Mesenchymal stem cell (in vitro differentiated cells and primary cell): ENCODE measurements around the gene SWSAP1.

Source experiments
- DNase-seq: peaks from one replicate; pipeline ENCODE4 v3.0.0-alpha.2; 2013
- H2AFZ ChIP-seq: one replicate; pipeline ENCODE4 v1.6.1; 2013; ENCODE audit warnings: low read depth, mild to moderate bottlenecking, control low read depth, inconsistent platforms, low read length, moderate library complexity
- H2AK5ac ChIP-seq: 2 replicates; pipeline ENCODE4 v1.6.1; 2013; ENCODE audit warnings: low read length, moderate library complexity, mild to moderate bottlenecking, inconsistent platforms; ENCODE audit not compliant: severe bottlenecking
- H2BK120ac ChIP-seq: one replicate; pipeline ENCODE4 v1.6.1; 2013; ENCODE audit warnings: low read depth, mild to moderate bottlenecking, inconsistent platforms, low read length, moderate library complexity
- H2BK12ac ChIP-seq, 2 experiments: one replicate each; pipeline ENCODE4 v1.6.1; 2013; ENCODE audit warnings: inconsistent platforms in 2 of 2, low read length in 2 of 2, mild to moderate bottlenecking in 2 of 2, moderate library complexity in 2 of 2, control low read depth in 1 of 2
- H2BK15ac ChIP-seq: one replicate; pipeline ENCODE4 v1.6.1; 2013; ENCODE audit warnings: mild to moderate bottlenecking, low read depth, inconsistent platforms; ENCODE audit not compliant: poor library complexity, severe bottlenecking
- H2BK5ac ChIP-seq: 2 replicates; pipeline ENCODE4 v1.6.1; 2013; ENCODE audit warnings: low read depth, mild to moderate bottlenecking, low read length, control low read depth, inconsistent platforms; ENCODE audit not compliant: poor library complexity, severe bottlenecking
- H3K14ac ChIP-seq, 2 experiments: one replicate each; pipeline ENCODE4 v1.6.1; 2013; ENCODE audit warnings: inconsistent platforms in 2 of 2, low read length in 2 of 2, control low read depth in 1 of 2, mild to moderate bottlenecking in 1 of 2, moderate library complexity in 1 of 2
- H3K18ac ChIP-seq, 2 experiments: one replicate each; pipeline ENCODE4 v1.6.1; 2013; ENCODE audit warnings: inconsistent platforms in 2 of 2, low read length in 2 of 2, control low read depth in 1 of 2, low read depth in 1 of 2, mild to moderate bottlenecking in 1 of 2
- H3K23ac ChIP-seq, 2 experiments: one replicate each; pipeline ENCODE4 v1.6.1; 2013; ENCODE audit warnings: inconsistent platforms in 2 of 2, low read length in 2 of 2, mild to moderate bottlenecking in 2 of 2, moderate library complexity in 2 of 2, control low read depth in 1 of 2
- H3K27ac ChIP-seq: 2 replicates; pipeline ENCODE4 v1.5.1; 2013; ENCODE audit warnings: mild to moderate bottlenecking, moderate library complexity, low read length, control low read depth, inconsistent platforms; ENCODE audit not compliant: poor library complexity, severe bottlenecking
- H3K27me3 ChIP-seq, 2 experiments: 2 replicates each; pipeline versions ENCODE4 v1.6.1 to v1.7.0; 2013; ENCODE audit warnings: low read length in 2 of 2, mild to moderate bottlenecking in 2 of 2, moderate library complexity in 2 of 2, control low read depth in 1 of 2, inconsistent platforms in 1 of 2; ENCODE audit not compliant: control insufficient read depth in 1 of 2, insufficient read depth in 1 of 2
- H3K36me3 ChIP-seq, 2 experiments: 2 replicates each; pipeline versions ENCODE4 v1.6.1 to v1.7.0; 2013; ENCODE audit warnings: low read length in 2 of 2, control low read depth in 1 of 2, inconsistent platforms in 1 of 2, low read depth in 1 of 2, mild to moderate bottlenecking in 1 of 2; ENCODE audit not compliant: insufficient read depth in 2 of 2, control insufficient read depth in 1 of 2
- H3K4ac ChIP-seq, 2 experiments: one replicate each; pipeline ENCODE4 v1.6.1; 2013; ENCODE audit warnings: inconsistent platforms in 2 of 2, low read length in 2 of 2, mild to moderate bottlenecking in 2 of 2, moderate library complexity in 2 of 2, control low read depth in 1 of 2, low read depth in 1 of 2
- H3K4me1 ChIP-seq: 2 replicates; pipeline ENCODE4 v1.6.1; 2013; ENCODE audit warnings: low read depth, low read length, control low read depth; ENCODE audit not compliant: control insufficient read depth, insufficient read depth
- H3K4me2 ChIP-seq: 2 replicates; pipeline ENCODE4 v1.6.1; 2013; ENCODE audit warnings: low read length, mild to moderate bottlenecking, inconsistent platforms; ENCODE audit not compliant: poor library complexity, severe bottlenecking
- H3K4me3 ChIP-seq, 2 experiments: 2 replicates each; pipeline versions ENCODE4 v1.5.1 to v1.7.0; 2013; ENCODE audit warnings: low read length in 2 of 2, mild to moderate bottlenecking in 2 of 2, control low read depth in 1 of 2, low read depth in 1 of 2; ENCODE audit not compliant: insufficient read depth in 1 of 2
- H3K79me1 ChIP-seq: replicated peaks from 2 replicates; pipeline ENCODE4 v1.6.1; 2013; ENCODE audit warnings: mild to moderate bottlenecking, control low read depth, low read length, inconsistent platforms; ENCODE audit not compliant: poor library complexity, severe bottlenecking
- H3K9ac ChIP-seq: 2 replicates; pipeline ENCODE4 v1.7.0; 2013; ENCODE audit warnings: mild to moderate bottlenecking, low read length, moderate library complexity
- H3K9me3 ChIP-seq: 2 replicates; pipeline ENCODE4 v1.7.0; 2013; ENCODE audit warnings: mild to moderate bottlenecking, low read length; ENCODE audit not compliant: control insufficient read depth
- H4K8ac ChIP-seq: one replicate; pipeline ENCODE4 v1.6.1; 2013; ENCODE audit warnings: inconsistent platforms, mild to moderate bottlenecking, low read length, moderate library complexity
- H4K91ac ChIP-seq: one replicate; pipeline ENCODE4 v1.6.1; 2013; ENCODE audit warnings: mild to moderate bottlenecking, low read length, inconsistent platforms
- WGBS: methylation state at CpG from one replicate; pipeline ENCODE4 v1.1.7; 2013; ENCODE audit warnings: mixed read lengths; 5-methylcytosine and 5-hydroxymethylcytosine counted together

Gene SWSAP1

DNA sequence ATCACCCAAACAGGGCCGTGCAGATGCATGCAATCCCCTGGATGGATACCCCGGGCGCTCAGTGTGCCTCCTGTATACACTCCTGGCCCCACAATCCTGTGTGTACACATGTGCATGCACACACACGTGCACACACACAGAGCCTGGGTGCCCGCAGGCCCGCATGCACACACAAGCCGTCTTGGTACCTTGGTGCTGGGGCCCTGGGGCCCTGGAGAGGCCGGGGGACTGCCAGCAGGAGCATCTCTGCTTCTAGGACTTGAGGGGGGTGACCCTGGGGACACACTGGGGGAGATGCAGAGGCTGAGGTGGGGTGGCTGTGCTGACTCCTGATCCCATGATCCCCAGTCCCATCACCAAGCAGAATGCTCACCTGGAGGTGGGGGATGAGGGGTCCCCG, 25.2 kb downstream of the SWSAP1 start:
- Histone ChIP-seq H2BK5ac (no peak overlapping the region), H3K4ac (no peak overlapping the region), H3K23ac (no peak overlapping the region), H2AFZ (no peak overlapping the region), H3K27me3 (no peaks in the 10 kb centered on the region), H3K4me3 (no peak overlapping the region), H3K36me3 (no peaks in the 10 kb centered on the region), H3K4me2 (no peak overlapping the region), H4K91ac (no peak overlapping the region), H2AK5ac (no peak overlapping the region), H3K4me1 (no peaks in the 10 kb centered on the region), H3K27ac (no peak overlapping the region), H3K18ac (no peak overlapping the region), H4K8ac (no peak overlapping the region), H2BK15ac (no peak overlapping the region), H3K79me1 (no peaks in the 10 kb centered on the region), H3K14ac (no peak overlapping the region), H2BK12ac (no peak overlapping the region), H3K9ac (no peak overlapping the region), H3K9me3 (no peaks in the 10 kb centered on the region), H2BK120ac (no peak overlapping the region)
- WGBS = 93% methylated on average over 8 of the region's 9 CpGs
- DNase-seq = no peak

- Histone ChIP-seq H2AK5ac (no peak overlapping the region), H3K9ac (no peak overlapping the region), H2BK5ac (no peak overlapping the region), H3K79me1 (no peaks in the 10 kb centered on the region), H3K9me3 (no peaks in the 10 kb centered on the region), H3K4ac (no peak overlapping the region), H3K14ac (no peak overlapping the region), H4K8ac (no peak overlapping the region), H3K4me3 (no peak overlapping the region), H2BK12ac (no peak overlapping the region), H3K23ac (no peak overlapping the region), H3K36me3 (no peaks in the 10 kb centered on the region), H3K4me1 (no peaks in the 10 kb centered on the region), H2AFZ (no peak overlapping the region), H2BK15ac (no peak overlapping the region), H3K27ac (no peak overlapping the region), H3K4me2 (no peak overlapping the region), H3K27me3 (peaks cover 0 to under 1% of the 10 kb centered on the region in 2 experiments), H3K18ac (no peak overlapping the region), H4K91ac (no peak overlapping the region), H2BK120ac (no peak overlapping the region)
- WGBS = no CpG with 5 or more reads among the region's 1 CpG
- no peak for DNase-seq
These were observed 26.3 kb downstream of the SWSAP1 start for GRCh38 chr19:11400798-11401197.

DNA sequence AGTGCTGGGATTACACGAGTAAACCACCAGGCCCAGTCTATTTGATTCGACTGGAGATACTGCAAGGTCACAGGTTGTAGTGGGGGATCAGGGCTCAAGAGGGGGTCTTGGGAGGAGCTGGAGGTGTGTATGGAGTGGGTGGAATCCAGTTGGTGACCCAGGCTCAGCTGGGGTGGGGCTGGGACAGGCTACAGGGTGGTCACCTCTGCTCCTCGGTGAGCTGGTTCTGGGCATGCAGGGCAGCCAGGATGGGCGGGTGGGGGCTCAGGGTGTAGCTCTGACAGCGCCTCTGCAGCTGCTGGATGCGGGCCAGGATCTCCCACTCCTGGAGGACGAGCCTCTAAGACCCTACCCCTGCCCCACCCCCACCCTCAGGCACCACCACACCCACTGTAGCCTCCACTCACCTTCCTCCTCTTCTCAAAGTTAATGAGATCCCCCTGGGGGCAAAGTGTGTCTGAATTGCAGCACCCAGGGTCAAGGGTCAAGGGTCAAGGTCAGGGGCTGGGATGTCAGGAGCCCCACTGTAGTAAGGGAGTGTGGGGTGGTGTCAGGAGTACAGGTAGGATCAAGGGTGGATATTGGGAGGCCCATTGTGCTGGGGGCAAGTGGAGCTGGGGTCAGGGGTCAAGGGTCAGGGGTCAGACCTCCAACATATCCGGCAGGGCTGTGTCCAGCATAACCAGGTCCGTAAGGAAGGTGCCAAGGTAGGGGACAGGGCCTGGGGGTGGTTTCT, 27.5 kb downstream of the SWSAP1 start:
- H3K27ac ChIP-seq = no peak overlapping the region
- H2BK12ac ChIP-seq = no peak overlapping the region
- H3K4me2 ChIP-seq = no peak overlapping the region
- no peak overlapping the region for H4K8ac ChIP-seq
- H3K14ac ChIP-seq = no peak overlapping the region
- H3K9me3 ChIP-seq = no peaks in the 10 kb centered on the region
- no peak overlapping the region for H3K4ac ChIP-seq
- peaks cover 10% of the 10 kb centered on the region in 2 experiments for H3K27me3 ChIP-seq
- peaks cover 2% of the 10 kb centered on the region for H3K4me1 ChIP-seq
- no peak overlapping the region for H3K18ac ChIP-seq
- 91% methylated on average over 5 of the region's 9 CpGs for WGBS
- no peak overlapping the region for H2BK120ac ChIP-seq
- no peak overlapping the region for H2BK5ac ChIP-seq
- H2BK15ac ChIP-seq = no peak overlapping the region
- H2AFZ ChIP-seq = no peak overlapping the region
- H2AK5ac ChIP-seq = no peak overlapping the region
- H3K4me3 ChIP-seq = no peak overlapping the region
- H4K91ac ChIP-seq = no peak overlapping the region
- H3K79me1 ChIP-seq = no peaks in the 10 kb centered on the region
- H3K9ac ChIP-seq = no peak overlapping the region
- DNase-seq = no peak
- H3K36me3 ChIP-seq = no peaks in the 10 kb centered on the region
- no peak overlapping the region for H3K23ac ChIP-seq

GRCh38 chr19:11404588-11405222, 30.2 kb downstream of the SWSAP1 start:
- Histone ChIP-seq H3K9me3 (no peaks in the 10 kb centered on the region), H4K8ac (no peak overlapping the region), H3K36me3 (no peaks in the 10 kb centered on the region), H2BK5ac (no peak overlapping the region), H3K18ac (no peak overlapping the region), H3K14ac (no peak overlapping the region), H3K4me3 (no peak overlapping the region), H3K4me1 (peaks cover 2% of the 10 kb centered on the region), H3K79me1 (no peaks in the 10 kb centered on the region), H2AK5ac (no peak overlapping the region), H3K27me3 (peaks cover 10% of the 10 kb centered on the region in 2 experiments), H3K23ac (no peak overlapping the region), H3K4me2 (no peak overlapping the region), H2AFZ (no peak overlapping the region), H3K4ac (no peak overlapping the region), H2BK15ac (no peak overlapping the region), H2BK120ac (no peak overlapping the region), H3K27ac (no peak overlapping the region), H2BK12ac (no peak overlapping the region), H3K9ac (no peak overlapping the region), H4K91ac (no peak overlapping the region)
- DNase-seq = no peak
- WGBS = 51% methylated on average over 9 of the region's 9 CpGs
